H1 (cell line): Measurements from ENCODE around the gene PVR. TPM values are rescaled to one million over a fixed set of nuclear protein-coding genes. Genes with fewer than 3 reads are reported as not detected.

Experiments used
- CTCF ChIA-PET: fragments of 300-600 bp; sonication (Branson Sonifier 250); formaldehyde crosslinking; loops from one replicate; lab custom pipeline; 2021; ENCODE audit not compliant: partially characterized antibody; lab: Charles Lee
- POLR2A ChIA-PET: fragments of 300-600 bp; sonication (Branson Sonifier 250); formaldehyde crosslinking; loops from one replicate; lab custom pipeline; 2021; ENCODE audit warnings: inconsistent platforms; ENCODE audit not compliant: partially characterized antibody; lab: Charles Lee
- DNase-seq, 2 experiments: peaks; one replicate each; pipeline versions ENCODE4 v3.0.0 to v3.0.0-alpha.2; 2010 to 2022; ENCODE audit warnings: low spot score in 2 of 2, low read depth in 1 of 2, mixed read lengths in 1 of 2
- FAIRE-seq: peaks from 2 replicates; lab custom pipeline; 2011; peaks lifted over from hg19 to GRCh38; lab: Jason Lieb, UNC
- H2AFZ ChIP-seq: 2 replicates; pipeline ENCODE4 v1.8.1; 2012; ENCODE audit warnings: low read length, inconsistent platforms
- H2AK5ac ChIP-seq: 2 replicates; pipeline ENCODE4 v1.6.1; 2013; ENCODE audit warnings: low read depth, low read length
- H2BK120ac ChIP-seq: replicated peaks from 2 replicates; pipeline ENCODE3; 2013; ENCODE audit warnings: low read depth, low read length, inconsistent platforms
- H2BK12ac ChIP-seq: 2 replicates; pipeline ENCODE4 v1.6.1; 2013; ENCODE audit warnings: low read depth, low read length
- H2BK15ac ChIP-seq: 2 replicates; pipeline ENCODE4 v1.6.1; 2013; ENCODE audit warnings: low read length
- H2BK20ac ChIP-seq: 2 replicates; pipeline ENCODE4 v1.6.1; 2013; ENCODE audit warnings: low read length
- H2BK5ac ChIP-seq: 2 replicates; pipeline ENCODE4 v1.6.1; 2013; ENCODE audit warnings: low read depth, low read length
- H3K14ac ChIP-seq: 2 replicates; pipeline ENCODE4 v1.6.1; 2013; ENCODE audit warnings: inconsistent platforms; ENCODE audit not compliant: insufficient read length
- H3K18ac ChIP-seq: 2 replicates; pipeline ENCODE4 v1.6.1; 2013; ENCODE audit warnings: low read length; ENCODE audit errors: extremely low read depth
- H3K23ac ChIP-seq: 2 replicates; pipeline ENCODE4 v1.6.1; 2013; ENCODE audit warnings: inconsistent platforms; ENCODE audit not compliant: insufficient read length
- H3K23me2 ChIP-seq: 2 replicates; pipeline ENCODE4 v1.6.1; 2013; ENCODE audit warnings: low read depth, low read length
- H3K27ac ChIP-seq: 2 replicates; pipeline ENCODE4 v1.6.1; 2011; ENCODE audit warnings: low read depth, low read length, inconsistent platforms
- H3K27me3 ChIP-seq, 4 experiments: replicated peaks in 1 of 4; 1 replicate in 1 of 4; 2 replicates in 3 of 4; pipeline versions ENCODE4 v1.6.1 to v1.8.1; 2011 to 2013; ENCODE audit warnings: low read length in 3 of 4, mild to moderate bottlenecking in 3 of 4, inconsistent platforms in 2 of 4, mixed read lengths in 2 of 4, moderate library complexity in 1 of 4; ENCODE audit not compliant: control insufficient read depth in 3 of 4, insufficient read depth in 3 of 4; ENCODE audit errors: extremely low read depth in 1 of 4
- H3K36me3 ChIP-seq, 4 experiments: 2 replicates each; pipeline versions ENCODE4 v1.6.1 to v1.8.1; 2011 to 2013; ENCODE audit warnings: mild to moderate bottlenecking in 4 of 4, low read length in 3 of 4, moderate library complexity in 2 of 4, control low read depth in 1 of 4, inconsistent platforms in 1 of 4; ENCODE audit not compliant: insufficient read depth in 4 of 4, control insufficient read depth in 2 of 4
- H3K4ac ChIP-seq: replicated peaks from 2 replicates; pipeline ENCODE3; 2013; ENCODE audit warnings: low read length, low read depth, mixed read lengths, inconsistent platforms; ENCODE audit not compliant: insufficient read length
- H3K4me1 ChIP-seq, 4 experiments: replicated peaks in 1 of 4; 1 replicate in 1 of 4; 2 replicates in 3 of 4; pipeline versions ENCODE4 v1.6.1 to v1.8.1; 2011 to 2013; ENCODE audit warnings: low read length in 3 of 4, inconsistent platforms in 2 of 4, mixed read lengths in 1 of 4; ENCODE audit not compliant: insufficient read depth in 4 of 4, control insufficient read depth in 3 of 4
- H3K4me2 ChIP-seq, 2 experiments: 2 replicates each; pipeline versions ENCODE4 v1.6.1 to v1.8.1; 2011 to 2013; ENCODE audit warnings: low read depth in 2 of 2, low read length in 2 of 2, control low read depth in 1 of 2, inconsistent platforms in 1 of 2, mild to moderate bottlenecking in 1 of 2; ENCODE audit not compliant: insufficient read depth in 1 of 2
- H3K4me3 ChIP-seq, 4 experiments: fragments of 200-600, 300-600 bp in 1 of 4; sonication (generic), shearing (Covaris generic), sonication (Bioruptor Twin) in 1 of 4; 2 replicates each; pipeline versions ENCODE4 v1.5.1 to v1.8.1; 2011 to 2016; ENCODE audit warnings: low read length in 4 of 4, low read depth in 3 of 4, control low read depth in 2 of 4, inconsistent platforms in 2 of 4, mild to moderate bottlenecking in 2 of 4, mixed read lengths in 1 of 4, moderate library complexity in 1 of 4; ENCODE audit not compliant: insufficient read depth in 2 of 4; ENCODE audit errors: extremely low read depth in 1 of 4
- H3K56ac ChIP-seq: replicated peaks from 2 replicates; pipeline ENCODE3; 2013; ENCODE audit warnings: low read depth, mild to moderate bottlenecking, mixed read lengths, low read length, inconsistent platforms; ENCODE audit not compliant: insufficient read length
- H3K79me1 ChIP-seq: 2 replicates; pipeline ENCODE4 v1.6.1; 2013; ENCODE audit warnings: low read depth, low read length, control low read depth
- H3K79me2 ChIP-seq, 2 experiments: 2 replicates each; pipeline versions ENCODE4 v1.6.1 to v1.8.1; 2012 to 2013; ENCODE audit warnings: low read length in 2 of 2, mild to moderate bottlenecking in 2 of 2, inconsistent platforms in 1 of 2; ENCODE audit not compliant: insufficient read depth in 2 of 2, control insufficient read depth in 1 of 2
- H3K9ac ChIP-seq, 4 experiments: replicated peaks in 1 of 4; 1 replicate in 1 of 4; 2 replicates in 3 of 4; pipeline versions ENCODE4 v1.6.1 to v1.8.1; 2011 to 2013; ENCODE audit warnings: low read depth in 3 of 4, low read length in 3 of 4, control low read depth in 2 of 4, mild to moderate bottlenecking in 2 of 4, moderate library complexity in 2 of 4, inconsistent platforms in 1 of 4; ENCODE audit errors: extremely low read depth in 1 of 4
- H3K9me3 ChIP-seq, 2 experiments: 2 replicates each; pipeline versions ENCODE4 v1.6.1 to v1.8.1; 2012 to 2013; ENCODE audit warnings: mild to moderate bottlenecking in 2 of 2, moderate library complexity in 2 of 2, control low read depth in 1 of 2, inconsistent platforms in 1 of 2, low read depth in 1 of 2, low read length in 1 of 2, mixed read lengths in 1 of 2; ENCODE audit not compliant: insufficient read depth in 2 of 2
- H4K20me1 ChIP-seq, 2 experiments: replicated peaks in 1 of 2; 2 replicates each; pipeline versions ENCODE3 to v1.8.1; 2011 to 2013; ENCODE audit warnings: inconsistent platforms in 2 of 2, low read length in 2 of 2, mild to moderate bottlenecking in 1 of 2; ENCODE audit not compliant: insufficient read depth in 2 of 2, control insufficient read depth in 1 of 2
- H4K5ac ChIP-seq: 2 replicates; pipeline ENCODE4 v1.6.1; 2013; ENCODE audit warnings: low read length, low read depth, mixed read lengths, inconsistent platforms; ENCODE audit not compliant: insufficient read length
- H4K8ac ChIP-seq: 2 replicates; pipeline ENCODE4 v1.8.0; 2013; ENCODE audit warnings: mild to moderate bottlenecking, moderate library complexity, low read length, inconsistent platforms; ENCODE audit not compliant: insufficient read depth; ENCODE audit errors: extremely low read depth
- H4K91ac ChIP-seq: replicated peaks from 2 replicates; pipeline ENCODE3; 2013; ENCODE audit warnings: low read length, mixed read lengths, inconsistent platforms; ENCODE audit not compliant: insufficient read length
- BACH1 ChIP-seq: IDR thresholded peaks from 2 replicates; pipeline ENCODE4 v1.6.1; 2012; ENCODE audit warnings: low read length, improper control_type of control experiment
- CBX8 ChIP-seq: fragments of 300-800, 300-1000 bp; sonication (generic); IDR thresholded peaks from 2 replicates; pipeline ENCODE4 v1.7.1; 2016; ENCODE audit warnings: low read depth, low read length, borderline replicate concordance
- CHD2 ChIP-seq: IDR thresholded peaks from 2 replicates; pipeline ENCODE4 v1.6.1; 2012; ENCODE audit warnings: low read length, improper control_type of control experiment
- CTBP2 ChIP-seq: IDR thresholded peaks from 2 replicates; pipeline ENCODE4 v1.7.0; 2011; ENCODE audit warnings: borderline replicate concordance, mild to moderate bottlenecking, moderate library complexity, mixed read lengths, low read length; ENCODE audit not compliant: insufficient read depth, insufficient read length
- GABPA ChIP-seq: IDR thresholded peaks from 2 replicates; pipeline ENCODE4 v1.6.1; 2011; ENCODE audit warnings: mild to moderate bottlenecking, low read length, moderate library complexity, borderline replicate concordance; ENCODE audit not compliant: insufficient read depth
- KDM4A ChIP-seq: IDR thresholded peaks from one replicate; pipeline ENCODE4 v1.7.1; 2012; ENCODE audit warnings: low read depth, mild to moderate bottlenecking, moderate library complexity, low read length, inconsistent platforms; ENCODE audit not compliant: severe bottlenecking
- NANOG ChIP-seq: IDR thresholded peaks from 2 replicates; pipeline ENCODE4 v1.6.1; 2011; ENCODE audit warnings: low read length, low read depth, mild to moderate bottlenecking, inconsistent platforms; ENCODE audit not compliant: insufficient read depth, poor library complexity, severe bottlenecking
- SAP30 ChIP-seq: fragments of 300-600 bp; sonication (generic); IDR thresholded peaks from 2 replicates; pipeline ENCODE4 v1.7.1; 2012; ENCODE audit warnings: low read length, moderate library complexity, mild to moderate bottlenecking, inconsistent platforms; ENCODE audit not compliant: insufficient read depth, insufficient replicate concordance
- SP2 ChIP-seq: IDR thresholded peaks from 2 replicates; pipeline ENCODE4 v1.6.1; 2012; ENCODE audit warnings: mild to moderate bottlenecking, low read length, inconsistent platforms
- TAF1 ChIP-seq: IDR thresholded peaks from 2 replicates; pipeline ENCODE4 v1.6.1; 2011; ENCODE audit warnings: mild to moderate bottlenecking, low read depth, low read length
- YY1 ChIP-seq: IDR thresholded peaks from 2 replicates; pipeline ENCODE4 v1.6.1; 2011; ENCODE audit warnings: low read depth, mild to moderate bottlenecking, low read length
- WGBS, 2 experiments: shearing (Covaris generic) in 1 of 2; methylation state at CpG; one replicate each; pipeline versions ENCODE4 v1.1.6 to v1.1.7; 2013 to 2015; ENCODE audit warnings: low lambda C conversion rate in 2 of 2, mixed read lengths in 2 of 2, inconsistent platforms in 1 of 2, low coverage in 1 of 2, missing lambda C conversion rate in 1 of 2; ENCODE audit not compliant: insufficient replicate concordance in 2 of 2, insufficient coverage in 1 of 2, insufficient read length in 1 of 2; ENCODE audit errors: extremely low coverage in 1 of 2, missing lambda C conversion rate in 1 of 2; 5-methylcytosine and 5-hydroxymethylcytosine counted together
- polyA plus RNA-seq, 7 experiments: library from polyadenylated mRNA; depleted of rRNA in 3 of 7; stranded (reverse) in 5 of 7; unstranded in 2 of 7; fragments of >200 nt in 5 of 7; fragments of 200-250 nt in 2 of 7; gene quantifications; 1 replicate in 5 of 7; 2 replicates in 1 of 7; 4 replicates in 1 of 7; pipeline versions ENCODE4 v1.2.1 to v1.2.3, GENCODE V29; 2011 to 2013; ENCODE audit warnings: missing spikeins in 2 of 7, mixed read lengths in 2 of 7
- total RNA-seq: library from RNA; stranded (reverse); fragmentation: NEBNext Ultra II Directional; extraction: Animal tissue kit (Norgen Biotek cat#: 25700); gene quantifications from 2 replicates; pipeline ENCODE4 v1.2.1, GENCODE V29; 2021
- TF ChIP-seq, protein P1 (sequence below): IDR thresholded peaks from 2 replicates; pipeline ENCODE4 v1.6.1; 2012; ENCODE audit warnings: low read length, inconsistent platforms

PVR gene
- total and polyA plus RNA-seq, 2 of the 8 experiments (the other 6 are each of a cell fraction or from before 2014, with no cell fraction given): 13.3 to 14.8 TPM

DNA sequence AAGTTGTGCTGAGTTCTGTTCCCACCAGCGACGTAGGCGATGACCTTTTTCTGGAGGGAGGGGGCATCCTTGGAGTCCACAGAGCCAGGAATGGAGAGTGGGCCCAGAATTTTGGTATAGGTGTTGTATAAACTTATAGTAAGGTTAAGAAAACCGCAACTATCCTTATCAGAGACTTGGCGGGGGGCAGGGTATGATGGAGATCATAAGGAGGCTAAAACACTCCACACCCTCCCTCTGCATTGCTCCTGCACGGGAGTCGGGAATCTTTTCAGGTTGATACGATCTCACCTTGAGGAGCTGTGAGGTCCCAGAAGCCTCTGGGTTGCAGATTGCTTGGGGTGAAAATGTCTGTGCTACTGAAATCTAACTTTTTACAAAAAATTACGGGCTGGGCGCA, 21.3 kb downstream of the PVR start:
- no peak overlapping the region for H2BK20ac ChIP-seq
- no peak overlapping the region for H3K4me3 ChIP-seq
- H4K8ac ChIP-seq: no peak overlapping the region
- no peak for FAIRE-seq
- H2AFZ ChIP-seq: no peak overlapping the region
- CTCF ChIA-PET: interaction anchor here (1.2 to 5.6 kb wide), 2 partner anchors 82 to 94 kb away, joined by 4 to 32 read pairs; no protein-coding TSS in a partner anchor
- H2BK12ac ChIP-seq: no peak overlapping the region
- H3K36me3 ChIP-seq: peaks cover 2 to 21% (median 5%) of the 10 kb centered on the region in 4 experiments; a peak in 5 of 8 replicates
- H3K23me2 ChIP-seq: no peaks in the 10 kb centered on the region
- DNase-seq: no peak
- H3K4me1 ChIP-seq: no peaks in the 10 kb centered on the region; a peak in 2 of 7 replicates
- no peak overlapping the region for H4K91ac ChIP-seq
- no peak overlapping the region for H3K56ac ChIP-seq
- H4K5ac ChIP-seq: no peak overlapping the region
- H3K14ac ChIP-seq: no peak overlapping the region
- no peak overlapping the region for H2BK15ac ChIP-seq
- TF ChIP-seq GABPA: no peak
- no peak for TF ChIP-seq KDM4A
- TF ChIP-seq CHD2: no peak
- TF ChIP-seq CTBP2: no peak
- no peak for TF ChIP-seq BACH1
- TF ChIP-seq, protein P1, sequence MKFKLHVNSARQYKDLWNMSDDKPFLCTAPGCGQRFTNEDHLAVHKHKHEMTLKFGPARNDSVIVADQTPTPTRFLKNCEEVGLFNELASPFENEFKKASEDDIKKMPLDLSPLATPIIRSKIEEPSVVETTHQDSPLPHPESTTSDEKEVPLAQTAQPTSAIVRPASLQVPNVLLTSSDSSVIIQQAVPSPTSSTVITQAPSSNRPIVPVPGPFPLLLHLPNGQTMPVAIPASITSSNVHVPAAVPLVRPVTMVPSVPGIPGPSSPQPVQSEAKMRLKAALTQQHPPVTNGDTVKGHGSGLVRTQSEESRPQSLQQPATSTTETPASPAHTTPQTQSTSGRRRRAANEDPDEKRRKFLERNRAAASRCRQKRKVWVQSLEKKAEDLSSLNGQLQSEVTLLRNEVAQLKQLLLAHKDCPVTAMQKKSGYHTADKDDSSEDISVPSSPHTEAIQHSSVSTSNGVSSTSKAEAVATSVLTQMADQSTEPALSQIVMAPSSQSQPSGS: no peak
- no peak for TF ChIP-seq YY1
- TF ChIP-seq SP2: no peak
- no peak for TF ChIP-seq NANOG
- no peak for TF ChIP-seq CBX8
- TF ChIP-seq SAP30: no peak
- no peak for TF ChIP-seq TAF1
- no peak overlapping the region for H3K4me2 ChIP-seq
- H2AK5ac ChIP-seq: no peak overlapping the region
- no peak overlapping the region for H3K9ac ChIP-seq
- no peaks in the 10 kb centered on the region for H4K20me1 ChIP-seq
- no peak overlapping the region for H3K18ac ChIP-seq
- no peaks in the 10 kb centered on the region for H3K27me3 ChIP-seq
- H3K23ac ChIP-seq: no peak overlapping the region
- H3K27ac ChIP-seq: no peak overlapping the region
- H2BK120ac ChIP-seq: no peak overlapping the region
- WGBS, 2 experiments: 96% methylated on average over 10 of the region's 10 CpGs; no CpG with 5 or more reads in 1 of the 2 experiments
- POLR2A ChIA-PET: interaction anchor here (2.5 kb wide), 1 partner anchor 8 kb away, joined by 8 read pairs; no protein-coding TSS in a partner anchor
- no peaks in the 10 kb centered on the region for H3K9me3 ChIP-seq
- no peaks in the 10 kb centered on the region for H3K79me2 ChIP-seq
- no peak overlapping the region for H3K4ac ChIP-seq
- H3K79me1 ChIP-seq: no peaks in the 10 kb centered on the region
- no peak overlapping the region for H2BK5ac ChIP-seq
